HEK293 (cell line): ENCODE measurements around the gene UBE3C.

ENCODE experiments used
- FEZF1 ChIP-seq: fragments of 450-650 bp; formaldehyde crosslinking; IDR thresholded peaks from 2 replicates; pipeline ENCODE4 v1.5.1; 2016; ENCODE audit warnings: missing biosample characterization, missing genetic modification characterization
- GLIS2 ChIP-seq: fragments of 450-650 bp; formaldehyde crosslinking; IDR thresholded peaks from 2 replicates; pipeline ENCODE4 v1.5.1; 2016; ENCODE audit warnings: missing biosample characterization, missing genetic modification characterization
- HOXD13 ChIP-seq: sonication (generic); formaldehyde crosslinking; IDR thresholded peaks from 2 replicates; pipeline ENCODE4 v1.8.0; 2022; ENCODE audit warnings: missing genetic modification reagents, borderline replicate concordance
- KLF10 ChIP-seq: fragments of 450-650 bp; IDR thresholded peaks from 2 replicates; pipeline ENCODE4 v1.5.1; 2018; ENCODE audit warnings: missing biosample characterization, mild to moderate bottlenecking, missing genetic modification characterization
- KLF8 ChIP-seq: fragments of 450-650 bp; formaldehyde crosslinking; IDR thresholded peaks from 2 replicates; pipeline ENCODE4 v1.5.1; 2016; ENCODE audit warnings: missing biosample characterization, missing genetic modification characterization
- OSR2 ChIP-seq: fragments of 450-650 bp; formaldehyde crosslinking; IDR thresholded peaks from 2 replicates; pipeline ENCODE4 v1.5.1; 2016; ENCODE audit warnings: missing biosample characterization, missing genetic modification characterization
- RBAK ChIP-seq: fragments of 450-650 bp; formaldehyde crosslinking; IDR thresholded peaks from 2 replicates; pipeline ENCODE4 v1.5.1; 2016; ENCODE audit warnings: missing biosample characterization, missing genetic modification characterization
- SCRT2 ChIP-seq: fragments of 450-650 bp; formaldehyde crosslinking; IDR thresholded peaks from 2 replicates; pipeline ENCODE4 v1.5.1; 2016; ENCODE audit warnings: missing biosample characterization, missing genetic modification characterization
- SP3 ChIP-seq: fragments of 450-650 bp; formaldehyde crosslinking; IDR thresholded peaks from 2 replicates; pipeline ENCODE4 v1.5.1; 2016; ENCODE audit warnings: missing biosample characterization, missing genetic modification characterization
- ZBTB17 ChIP-seq: fragments of 450-650 bp; formaldehyde crosslinking; IDR thresholded peaks from 2 replicates; pipeline ENCODE4 v1.5.1; 2016; ENCODE audit warnings: missing biosample characterization, missing genetic modification characterization
- ZBTB20 ChIP-seq: fragments of 450-650 bp; formaldehyde crosslinking; IDR thresholded peaks from 2 replicates; pipeline ENCODE4 v1.5.1; 2016; ENCODE audit warnings: missing biosample characterization, missing genetic modification characterization
- ZBTB21 ChIP-seq: fragments of 450-650 bp; formaldehyde crosslinking; IDR thresholded peaks from 2 replicates; pipeline ENCODE4 v1.5.1; 2017; ENCODE audit warnings: missing biosample characterization, missing genetic modification characterization
- ZFP41 ChIP-seq: fragments of 450-650 bp; formaldehyde crosslinking; IDR thresholded peaks from 2 replicates; pipeline ENCODE4 v1.5.1; 2016; ENCODE audit warnings: missing biosample characterization, missing genetic modification characterization, borderline replicate concordance
- ZIC2 ChIP-seq: fragments of 450-650 bp; formaldehyde crosslinking; IDR thresholded peaks from 2 replicates; pipeline ENCODE4 v1.5.1; 2016; ENCODE audit warnings: missing biosample characterization, missing genetic modification characterization
- ZNF146 ChIP-seq: fragments of 450-650 bp; formaldehyde crosslinking; IDR thresholded peaks from 2 replicates; pipeline ENCODE4 v1.5.1; 2016; ENCODE audit warnings: missing biosample characterization, missing genetic modification characterization
- ZNF16 ChIP-seq: fragments of 450-650 bp; formaldehyde crosslinking; IDR thresholded peaks from 2 replicates; pipeline ENCODE4 v1.5.1; 2016; ENCODE audit warnings: low read depth, missing biosample characterization, missing genetic modification characterization
- ZNF19 ChIP-seq: fragments of 450-650 bp; formaldehyde crosslinking; IDR thresholded peaks from 2 replicates; pipeline ENCODE4; 2016; ENCODE audit warnings: missing biosample characterization, missing genetic modification characterization, low read depth
- ZNF2 ChIP-seq: fragments of 450-650 bp; formaldehyde crosslinking; IDR thresholded peaks from 2 replicates; pipeline ENCODE4 v1.5.1; 2016; ENCODE audit warnings: missing biosample characterization, missing genetic modification characterization
- ZNF23 ChIP-seq: fragments of 450-650 bp; formaldehyde crosslinking; IDR thresholded peaks from 2 replicates; pipeline ENCODE4 v1.5.1; 2016; ENCODE audit warnings: missing biosample characterization, missing genetic modification characterization, borderline replicate concordance
- ZNF266 ChIP-seq: fragments of 450-650 bp; formaldehyde crosslinking; IDR thresholded peaks from 2 replicates; pipeline ENCODE4 v1.5.1; 2016; ENCODE audit warnings: missing biosample characterization, missing genetic modification characterization, low read depth
- ZNF341 ChIP-seq: fragments of 450-650 bp; formaldehyde crosslinking; IDR thresholded peaks from 2 replicates; pipeline ENCODE4; 2016; ENCODE audit warnings: low read depth, missing biosample characterization, missing genetic modification characterization
- ZNF416 ChIP-seq: fragments of 450-650 bp; formaldehyde crosslinking; IDR thresholded peaks from 2 replicates; pipeline ENCODE4 v1.5.1; 2016; ENCODE audit warnings: missing biosample characterization, missing genetic modification characterization
- ZNF510 ChIP-seq: fragments of 450-650 bp; formaldehyde crosslinking; IDR thresholded peaks from 2 replicates; pipeline ENCODE4 v1.5.1; 2018; ENCODE audit warnings: mild to moderate bottlenecking, missing genetic modification characterization, missing biosample characterization; ENCODE audit not compliant: insufficient replicate concordance
- ZNF521 ChIP-seq: fragments of 450-650 bp; formaldehyde crosslinking; IDR thresholded peaks from 2 replicates; pipeline ENCODE4 v1.5.1; 2017; ENCODE audit warnings: missing biosample characterization, mild to moderate bottlenecking, missing genetic modification characterization
- ZNF623 ChIP-seq: fragments of 450-650 bp; formaldehyde crosslinking; IDR thresholded peaks from 2 replicates; pipeline ENCODE4 v1.5.1; 2016; ENCODE audit warnings: missing biosample characterization, missing genetic modification characterization
- ZNF629 ChIP-seq: fragments of 450-650 bp; formaldehyde crosslinking; IDR thresholded peaks from 2 replicates; pipeline ENCODE4 v1.5.1; 2017; ENCODE audit warnings: missing biosample characterization, missing genetic modification characterization
- ZNF658 ChIP-seq: fragments of 450-650 bp; formaldehyde crosslinking; IDR thresholded peaks from 2 replicates; pipeline ENCODE4; 2016; ENCODE audit warnings: missing biosample characterization, missing genetic modification characterization
- ZNF664 ChIP-seq: fragments of 450-650 bp; formaldehyde crosslinking; IDR thresholded peaks from 2 replicates; pipeline ENCODE4 v1.5.1; 2016; ENCODE audit warnings: missing biosample characterization, missing genetic modification characterization
- ZNF677 ChIP-seq: fragments of 450-650 bp; IDR thresholded peaks from 2 replicates; pipeline ENCODE4 v1.5.0; 2018; ENCODE audit warnings: missing biosample characterization, mild to moderate bottlenecking, missing genetic modification characterization, moderate library complexity
- ZNF777 ChIP-seq: fragments of 450-650 bp; formaldehyde crosslinking; IDR thresholded peaks from 2 replicates; pipeline ENCODE4 v1.5.1; 2017; ENCODE audit warnings: missing biosample characterization, missing genetic modification characterization, borderline replicate concordance
- ZNF830 ChIP-seq: fragments of 450-650 bp; IDR thresholded peaks from 2 replicates; pipeline ENCODE4 v1.5.0; 2018; ENCODE audit warnings: missing biosample characterization, missing genetic modification characterization, low read depth, mild to moderate bottlenecking, moderate library complexity
- TF ChIP-seq, protein P1 (sequence below): fragments of 450-650 bp; formaldehyde crosslinking; IDR thresholded peaks from 2 replicates; pipeline ENCODE4 v1.5.1; 2016; ENCODE audit warnings: missing biosample characterization, missing genetic modification characterization, borderline replicate concordance
- TF ChIP-seq, protein P2 (sequence below): fragments of 450-650 bp; formaldehyde crosslinking; IDR thresholded peaks from 2 replicates; pipeline ENCODE4 v1.5.1; 2016; ENCODE audit warnings: missing biosample characterization, missing genetic modification characterization
- TF ChIP-seq, protein P3 (sequence below): fragments of 450-650 bp; formaldehyde crosslinking; IDR thresholded peaks from 2 replicates; pipeline ENCODE4 v1.5.1; 2016; ENCODE audit warnings: missing biosample characterization, missing genetic modification characterization
- TF ChIP-seq, protein P4 (sequence below): fragments of 450-650 bp; formaldehyde crosslinking; IDR thresholded peaks from 2 replicates; pipeline ENCODE4 v1.5.1; 2016; ENCODE audit warnings: missing biosample characterization, missing genetic modification characterization

UBE3C gene

DNA sequence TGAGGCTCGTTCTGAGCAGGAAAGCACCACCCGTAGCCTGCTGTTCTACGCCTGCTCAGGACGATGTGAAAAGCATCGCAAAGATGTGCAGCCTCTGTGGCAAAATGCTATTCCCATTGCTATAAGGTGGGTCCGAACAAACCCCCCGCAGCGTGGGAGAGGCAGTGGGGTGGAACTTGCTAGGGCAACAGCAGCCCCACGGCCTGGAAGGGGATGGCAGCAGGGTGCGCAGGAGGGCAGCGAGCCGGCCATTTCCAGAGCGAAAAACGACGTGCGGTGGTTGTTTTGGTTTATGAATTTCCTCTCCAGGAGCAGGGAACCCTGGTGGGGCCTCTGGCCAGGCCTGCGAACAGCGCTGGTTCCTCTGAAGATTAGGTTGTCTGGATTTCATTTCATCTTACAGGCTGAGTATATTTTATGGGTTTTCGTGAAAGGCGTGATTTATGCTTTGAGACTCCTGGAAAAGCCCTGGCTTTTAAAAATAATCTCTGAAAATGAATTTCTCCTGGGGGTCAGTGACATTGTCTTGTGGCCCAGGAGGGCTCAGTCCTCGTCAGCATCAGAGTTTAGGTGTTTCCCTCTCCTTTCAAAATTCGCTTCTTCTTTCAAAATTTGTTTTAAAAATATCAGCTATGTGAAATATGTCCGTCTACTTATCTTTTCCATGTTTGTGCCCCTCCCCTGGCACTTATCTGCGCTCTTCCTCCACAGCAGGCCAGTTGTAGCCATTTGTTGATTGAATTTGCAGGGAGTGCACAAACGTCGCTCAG, 42.3 kb upstream of the UBE3C start (continued):
- TF ChIP-seq, protein P1, sequence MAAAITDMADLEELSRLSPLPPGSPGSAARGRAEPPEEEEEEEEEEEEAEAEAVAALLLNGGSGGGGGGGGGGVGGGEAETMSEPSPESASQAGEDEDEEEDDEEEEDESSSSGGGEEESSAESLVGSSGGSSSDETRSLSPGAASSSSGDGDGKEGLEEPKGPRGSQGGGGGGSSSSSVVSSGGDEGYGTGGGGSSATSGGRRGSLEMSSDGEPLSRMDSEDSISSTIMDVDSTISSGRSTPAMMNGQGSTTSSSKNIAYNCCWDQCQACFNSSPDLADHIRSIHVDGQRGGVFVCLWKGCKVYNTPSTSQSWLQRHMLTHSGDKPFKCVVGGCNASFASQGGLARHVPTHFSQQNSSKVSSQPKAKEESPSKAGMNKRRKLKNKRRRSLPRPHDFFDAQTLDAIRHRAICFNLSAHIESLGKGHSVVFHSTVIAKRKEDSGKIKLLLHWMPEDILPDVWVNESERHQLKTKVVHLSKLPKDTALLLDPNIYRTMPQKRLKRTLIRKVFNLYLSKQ (tag by site-specific recombination), result no peak
- TF ChIP-seq ZNF830 (tag by site-specific recombination) (no peak), ZNF658 (tag by site-specific recombination) (no peak), ZNF629 (tag by site-specific recombination) (no peak), ZNF23 (tag by site-specific recombination) (no peak), ZNF777 (tag by site-specific recombination) (no peak), ZNF266 (tag by site-specific recombination) (no peak), ZBTB17 (tag by site-specific recombination) (peak; percentile 75), GLIS2 (tag by site-specific recombination) (peak; percentile 57; the same call in 1 of the 2 replicates), ZFP41 (tag by site-specific recombination) (no peak), SP3 (tag by site-specific recombination) (no peak), ZNF16 (tag by site-specific recombination) (no peak), ZNF341 (peak; percentile 67), FEZF1 (tag by site-specific recombination) (peak; percentile 32; the same call in 1 of the 2 replicates), ZBTB20 (tag by site-specific recombination) (peak; percentile 25; the same call in 1 of the 2 replicates), HOXD13 (CRISPR knock-in tag) (no peak), RBAK (tag by site-specific recombination) (no peak), ZNF146 (no peak), ZNF416 (no peak), ZNF677 (tag by site-specific recombination) (no peak), ZIC2 (peak; percentile 99), ZNF521 (tag by site-specific recombination) (no peak), ZBTB21 (no peak), ZNF623 (tag by site-specific recombination) (no peak), ZNF2 (tag by site-specific recombination) (no peak), ZNF19 (no peak), ZNF664 (tag by site-specific recombination) (no peak), SCRT2 (tag by site-specific recombination) (peak; percentile 49), KLF10 (tag by site-specific recombination) (no peak), ZNF510 (tag by site-specific recombination) (no peak), OSR2 (peak; percentile 29; the same call in 1 of the 2 replicates), KLF8 (tag by site-specific recombination) (no peak)
- TF ChIP-seq, protein P2, sequence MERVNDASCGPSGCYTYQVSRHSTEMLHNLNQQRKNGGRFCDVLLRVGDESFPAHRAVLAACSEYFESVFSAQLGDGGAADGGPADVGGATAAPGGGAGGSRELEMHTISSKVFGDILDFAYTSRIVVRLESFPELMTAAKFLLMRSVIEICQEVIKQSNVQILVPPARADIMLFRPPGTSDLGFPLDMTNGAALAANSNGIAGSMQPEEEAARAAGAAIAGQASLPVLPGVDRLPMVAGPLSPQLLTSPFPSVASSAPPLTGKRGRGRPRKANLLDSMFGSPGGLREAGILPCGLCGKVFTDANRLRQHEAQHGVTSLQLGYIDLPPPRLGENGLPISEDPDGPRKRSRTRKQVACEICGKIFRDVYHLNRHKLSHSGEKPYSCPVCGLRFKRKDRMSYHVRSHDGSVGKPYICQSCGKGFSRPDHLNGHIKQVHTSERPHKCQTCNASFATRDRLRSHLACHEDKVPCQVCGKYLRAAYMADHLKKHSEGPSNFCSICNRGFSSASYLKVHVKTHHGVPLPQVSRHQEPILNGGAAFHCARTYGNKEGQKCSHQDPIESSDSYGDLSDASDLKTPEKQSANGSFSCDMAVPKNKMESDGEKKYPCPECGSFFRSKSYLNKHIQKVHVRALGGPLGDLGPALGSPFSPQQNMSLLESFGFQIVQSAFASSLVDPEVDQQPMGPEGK (tag by site-specific recombination), result 0 out of 2 replicates have a peak, but pooled peaks have one; percentile 18
- TF ChIP-seq, protein P3, sequence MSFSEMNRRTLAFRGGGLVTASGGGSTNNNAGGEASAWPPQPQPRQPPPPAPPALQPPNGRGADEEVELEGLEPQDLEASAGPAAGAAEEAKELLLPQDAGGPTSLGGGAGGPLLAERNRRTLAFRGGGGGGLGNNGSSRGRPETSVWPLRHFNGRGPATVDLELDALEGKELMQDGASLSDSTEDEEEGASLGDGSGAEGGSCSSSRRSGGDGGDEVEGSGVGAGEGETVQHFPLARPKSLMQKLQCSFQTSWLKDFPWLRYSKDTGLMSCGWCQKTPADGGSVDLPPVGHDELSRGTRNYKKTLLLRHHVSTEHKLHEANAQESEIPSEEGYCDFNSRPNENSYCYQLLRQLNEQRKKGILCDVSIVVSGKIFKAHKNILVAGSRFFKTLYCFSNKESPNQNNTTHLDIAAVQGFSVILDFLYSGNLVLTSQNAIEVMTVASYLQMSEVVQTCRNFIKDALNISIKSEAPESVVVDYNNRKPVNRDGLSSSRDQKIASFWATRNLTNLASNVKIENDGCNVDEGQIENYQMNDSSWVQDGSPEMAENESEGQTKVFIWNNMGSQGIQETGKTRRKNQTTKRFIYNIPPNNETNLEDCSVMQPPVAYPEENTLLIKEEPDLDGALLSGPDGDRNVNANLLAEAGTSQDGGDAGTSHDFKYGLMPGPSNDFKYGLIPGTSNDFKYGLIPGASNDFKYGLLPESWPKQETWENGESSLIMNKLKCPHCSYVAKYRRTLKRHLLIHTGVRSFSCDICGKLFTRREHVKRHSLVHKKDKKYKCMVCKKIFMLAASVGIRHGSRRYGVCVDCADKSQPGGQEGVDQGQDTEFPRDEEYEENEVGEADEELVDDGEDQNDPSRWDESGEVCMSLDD (tag by site-specific recombination), result no peak
- TF ChIP-seq, protein P4, sequence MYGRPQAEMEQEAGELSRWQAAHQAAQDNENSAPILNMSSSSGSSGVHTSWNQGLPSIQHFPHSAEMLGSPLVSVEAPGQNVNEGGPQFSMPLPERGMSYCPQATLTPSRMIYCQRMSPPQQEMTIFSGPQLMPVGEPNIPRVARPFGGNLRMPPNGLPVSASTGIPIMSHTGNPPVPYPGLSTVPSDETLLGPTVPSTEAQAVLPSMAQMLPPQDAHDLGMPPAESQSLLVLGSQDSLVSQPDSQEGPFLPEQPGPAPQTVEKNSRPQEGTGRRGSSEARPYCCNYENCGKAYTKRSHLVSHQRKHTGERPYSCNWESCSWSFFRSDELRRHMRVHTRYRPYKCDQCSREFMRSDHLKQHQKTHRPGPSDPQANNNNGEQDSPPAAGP (tag by site-specific recombination), result peak; percentile 61; the same call in 1 of the 2 replicates
